ENCODE measurements around the gene PRTN3.
A peak's percentile ranks its signal among the peaks of the same experiment; 100 is the strongest.
"Not testable (repeated sequence)": the region's sequence is repeated elsewhere in the genome, so short reads cannot be mapped to it uniquely, and the experiment has no call there.

The PRTN3 gene

DNA sequence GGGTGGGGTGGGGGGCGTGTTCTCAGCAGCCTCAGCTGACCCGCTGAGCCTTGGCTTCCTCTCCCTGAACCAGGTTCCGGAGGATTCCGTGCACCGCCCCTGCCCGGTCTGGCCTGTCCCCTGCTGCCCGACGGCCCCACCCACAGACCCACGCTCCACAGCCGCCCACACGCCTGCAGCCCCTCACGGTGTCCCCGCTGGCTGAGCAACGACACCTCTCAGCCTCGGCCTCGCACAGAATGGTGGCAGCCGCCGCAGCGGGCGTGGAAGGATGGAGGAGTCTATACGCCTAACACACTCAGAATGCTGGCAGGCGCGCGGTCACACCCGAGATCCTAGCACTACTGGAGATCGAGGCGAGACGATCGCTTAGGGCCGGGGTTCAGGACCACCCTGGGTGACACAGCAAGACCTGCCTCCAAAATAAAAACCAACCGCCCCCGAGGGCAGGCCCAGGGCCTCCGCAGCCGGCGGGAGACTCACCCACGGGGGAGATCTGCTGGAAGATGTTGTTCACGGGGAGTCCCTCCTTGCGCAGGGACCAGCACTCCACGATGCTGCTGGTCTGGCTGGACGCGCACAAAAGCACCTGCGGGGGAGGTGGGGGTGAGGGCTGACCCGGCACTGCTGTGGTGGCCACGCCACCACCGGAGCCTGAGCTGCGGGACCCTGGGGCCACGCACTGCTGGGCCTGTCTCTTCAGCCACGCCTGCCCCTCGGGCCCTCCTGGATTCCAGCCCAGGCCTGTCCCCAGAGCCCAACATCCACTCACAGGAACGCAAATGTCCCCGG lies 43.8 kb downstream of the PRTN3 start:
- no peak for DNase-seq

DNA sequence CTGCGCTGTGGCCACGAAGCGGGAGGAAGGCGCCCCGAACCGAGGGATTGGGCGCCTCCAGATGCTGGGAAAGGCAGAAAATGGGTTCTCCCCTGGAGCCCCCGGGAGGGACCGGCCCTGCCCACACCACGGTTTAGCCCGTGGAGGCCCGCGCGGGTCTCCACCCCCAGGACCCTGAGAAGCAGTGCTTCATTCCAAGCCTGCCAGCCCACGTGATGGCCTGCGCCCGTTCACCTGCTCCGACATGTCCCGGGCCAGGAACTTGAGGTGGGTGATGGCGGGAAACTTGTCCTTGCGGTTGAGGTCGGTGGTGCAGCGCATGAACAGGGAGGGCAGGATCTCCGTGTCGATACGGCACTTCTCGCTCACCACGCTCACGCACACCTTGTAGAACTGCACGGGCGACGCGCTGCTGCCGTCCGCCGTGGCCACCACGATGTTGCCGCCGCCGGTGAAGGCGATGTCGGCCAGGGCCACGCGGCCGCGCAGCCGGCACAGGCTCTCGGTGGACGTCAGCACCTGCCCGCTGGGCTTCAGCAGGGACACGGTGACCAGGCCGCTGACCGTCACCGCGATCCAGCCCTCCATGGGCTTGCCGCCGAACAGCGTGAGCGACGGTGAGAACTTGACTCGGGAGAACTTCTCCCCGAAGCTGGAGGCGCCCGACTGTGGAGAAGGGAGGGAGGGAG lies 44.9 kb downstream of the PRTN3 start:
- DNase-seq: no peak

DNA sequence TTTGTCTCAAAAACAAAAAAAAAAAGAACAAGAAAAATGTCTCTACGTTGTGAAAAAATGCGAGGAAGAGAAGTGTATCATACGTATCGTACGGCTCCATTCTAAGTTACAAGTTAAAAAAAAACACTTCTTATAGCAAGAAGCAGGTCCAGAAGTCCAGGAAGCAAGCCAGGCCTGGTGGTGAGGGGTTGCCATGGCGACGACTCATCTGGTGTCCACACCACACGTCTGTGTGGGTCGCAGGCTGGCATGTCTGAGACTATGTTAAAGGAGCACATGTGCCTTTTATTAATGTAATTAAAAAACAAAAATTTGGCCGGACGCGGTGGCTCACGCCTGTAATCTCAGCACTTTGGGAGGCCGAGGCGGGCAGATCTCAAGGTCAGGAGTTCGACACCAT lies 46.3 kb downstream of the PRTN3 start:
- no peak for DNase-seq

DNA sequence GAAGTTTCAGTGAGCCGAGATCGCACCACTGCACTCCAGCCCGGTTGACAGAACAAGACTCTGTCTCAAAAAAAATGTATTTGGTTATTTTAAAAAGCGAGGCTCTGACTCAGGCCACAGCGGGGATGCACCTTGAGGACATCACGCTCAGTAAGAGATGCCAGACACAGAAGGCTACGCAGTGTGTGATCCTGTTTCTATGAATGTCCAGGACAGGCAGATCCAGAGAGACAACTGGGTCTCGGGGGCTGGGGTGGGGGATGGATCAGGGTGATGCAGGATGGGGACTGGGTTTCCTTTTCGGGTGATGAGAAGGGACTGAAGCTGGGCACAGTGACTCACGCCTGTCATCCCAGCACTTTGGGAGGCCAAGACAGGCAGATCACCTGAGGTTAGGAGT lies 46.8 kb downstream of the PRTN3 start:
- DNase-seq: no peak

DNA sequence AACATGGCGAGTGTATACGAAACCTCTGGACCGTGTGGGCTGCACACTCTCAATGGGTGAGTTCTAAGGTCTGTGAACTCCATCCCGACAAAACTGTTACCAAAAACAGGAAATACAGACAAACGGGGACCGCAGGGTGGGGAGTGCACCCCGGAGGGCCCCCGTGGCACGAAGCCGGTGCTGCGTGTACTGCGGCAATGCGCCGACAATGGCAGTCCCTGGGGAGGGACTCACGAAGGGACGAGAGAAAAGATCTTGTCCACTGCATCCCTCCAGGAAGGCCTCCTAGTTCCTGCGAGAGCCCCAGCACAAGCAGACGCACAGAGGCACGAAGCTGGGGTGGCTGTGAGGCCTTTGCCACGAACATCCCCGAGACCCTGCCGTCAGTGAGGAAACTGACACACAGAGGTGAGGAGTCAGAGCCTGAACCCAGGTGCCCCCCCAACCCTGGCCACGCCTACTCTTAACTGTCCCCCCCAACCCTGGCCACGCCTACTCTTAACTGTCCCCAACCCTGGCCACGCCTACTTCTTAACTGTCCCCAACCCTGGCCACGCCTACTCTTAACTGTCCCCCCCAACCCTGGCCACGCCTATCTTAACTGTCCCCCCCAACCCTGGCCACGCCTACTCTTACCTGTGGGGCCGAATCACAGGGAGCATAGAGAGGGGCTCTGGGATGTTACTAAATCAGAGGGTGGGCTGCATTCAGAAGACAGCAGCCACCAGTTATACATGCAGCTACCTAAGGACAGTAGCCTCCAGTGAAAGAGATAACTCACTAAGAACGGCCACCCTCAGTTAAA lies 48.0 kb downstream of the PRTN3 start:
- peak; percentile 73 for DNase-seq

DNA sequence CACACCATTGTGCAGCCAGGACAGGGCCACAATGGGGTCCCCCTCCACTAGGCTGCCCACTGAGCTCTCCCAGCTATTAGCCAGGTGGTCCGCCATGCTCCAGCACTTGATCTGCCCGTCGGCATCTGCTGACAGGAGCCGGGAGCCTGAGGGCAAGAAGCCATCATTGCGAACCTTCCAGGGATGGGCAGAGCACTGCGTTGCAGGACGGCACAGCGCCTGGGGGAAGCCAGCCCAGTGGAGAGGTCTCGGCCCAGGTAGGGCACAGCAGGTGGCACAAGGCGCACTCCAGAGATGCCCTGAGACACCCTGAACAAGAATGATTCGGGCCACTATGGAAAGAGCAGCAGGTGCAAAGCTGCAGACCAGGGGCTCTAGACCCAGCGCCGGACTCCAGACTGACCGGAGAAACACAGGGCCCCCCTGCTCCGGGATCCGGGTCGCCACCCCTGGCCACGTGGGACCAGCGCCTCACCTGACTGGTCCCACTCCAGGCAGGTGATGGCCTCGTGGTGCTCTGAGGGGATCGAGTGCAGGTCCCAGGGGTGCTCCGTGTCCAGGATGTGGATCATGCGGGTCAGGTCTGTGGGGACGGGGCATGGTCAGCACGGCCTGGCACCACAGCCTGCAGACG lies 49.0 kb downstream of the PRTN3 start:
- DNase-seq: no peak

DNA sequence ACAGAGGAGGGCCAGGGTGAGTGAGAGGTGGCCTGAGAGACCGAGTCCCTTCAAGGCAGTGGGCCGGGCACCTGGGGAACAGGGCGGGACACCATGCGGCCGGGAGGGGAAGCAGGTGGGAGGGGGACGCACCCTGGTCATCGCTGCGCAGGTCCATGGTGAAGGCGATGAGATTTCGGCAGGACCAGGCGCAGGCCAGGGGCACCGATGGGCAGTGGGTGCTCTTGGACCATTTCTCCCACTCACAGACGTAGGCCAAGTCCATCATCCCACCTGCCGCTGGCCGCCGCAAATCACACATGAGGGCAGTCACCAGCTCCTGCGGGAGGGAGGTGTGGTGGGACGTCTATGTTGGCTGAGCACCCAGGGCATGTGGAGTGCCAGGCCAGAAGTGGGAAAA lies 50.0 kb downstream of the PRTN3 start:
- no peak for DNase-seq

DNA sequence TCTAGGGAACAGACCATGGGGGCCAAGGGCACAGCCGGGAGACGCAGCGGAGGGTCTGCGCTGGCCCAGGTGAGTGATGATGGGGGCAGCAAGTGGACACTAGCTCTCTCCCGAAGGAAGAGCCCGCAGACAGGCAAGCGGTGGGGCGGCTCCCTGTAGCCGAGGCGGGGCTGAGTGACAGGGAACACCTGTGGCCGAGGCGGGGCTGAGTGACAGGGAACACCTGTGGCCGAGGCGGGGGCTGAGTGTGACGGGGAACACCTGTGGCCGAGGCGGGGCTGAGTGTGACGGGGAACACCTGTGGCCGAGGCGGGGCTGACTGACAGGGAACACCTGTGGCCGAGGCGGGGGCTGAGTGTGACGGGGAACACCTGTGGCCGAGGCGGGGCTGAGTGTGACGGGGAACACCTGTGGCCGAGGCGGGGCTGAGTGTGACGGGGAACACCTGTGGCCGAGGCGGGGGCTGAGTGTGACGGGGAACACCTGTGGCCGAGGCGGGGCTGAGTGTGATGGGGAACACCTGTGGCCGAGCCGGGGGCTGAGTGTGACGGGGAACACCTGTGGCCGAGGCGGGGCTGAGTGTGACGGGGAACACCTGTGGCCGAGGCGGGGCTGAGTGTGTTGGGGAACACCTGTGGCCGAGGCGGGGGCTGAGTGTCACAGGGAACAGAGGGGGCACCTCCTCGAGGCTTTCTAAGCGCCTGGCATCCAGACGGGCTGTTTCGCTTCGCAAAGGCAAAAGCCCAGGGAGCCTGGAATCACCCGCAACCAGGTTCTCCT lies 50.8 kb downstream of the PRTN3 start:
- DNase-seq: not testable (repeated sequence)

DNA sequence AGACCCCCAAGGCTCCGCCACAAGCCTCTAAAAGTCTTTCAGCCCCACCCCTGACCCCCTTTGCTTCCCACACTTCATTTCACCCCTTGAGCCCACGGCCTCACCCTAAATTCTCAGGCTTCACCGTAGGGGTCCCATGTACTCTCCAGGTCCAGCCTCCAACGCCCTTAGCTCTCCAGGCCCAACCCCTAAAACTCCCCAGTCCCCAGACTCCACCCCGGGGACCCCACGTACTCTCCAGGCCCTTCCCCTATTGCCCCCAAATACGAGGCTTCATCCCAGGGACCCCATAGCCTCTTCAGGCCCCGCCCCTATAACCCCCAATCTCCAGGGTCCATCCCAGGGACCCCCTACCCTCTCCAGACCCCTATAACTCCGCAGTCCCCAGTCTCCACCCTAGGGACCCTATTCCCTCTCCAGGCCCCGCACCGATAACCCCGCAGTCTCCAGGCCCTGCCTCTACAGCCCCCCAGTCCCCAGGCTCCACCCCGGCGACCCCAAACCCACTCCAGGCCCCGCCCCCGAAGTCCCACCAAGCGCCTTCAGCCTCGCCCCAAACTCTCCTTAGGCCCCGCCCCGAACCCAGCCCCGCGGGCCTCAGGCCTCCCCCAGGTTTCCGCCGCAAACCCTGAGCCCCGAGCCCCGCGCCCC lies 51.6 kb downstream of the PRTN3 start:
- DNase-seq: peak; percentile 64

DNA sequence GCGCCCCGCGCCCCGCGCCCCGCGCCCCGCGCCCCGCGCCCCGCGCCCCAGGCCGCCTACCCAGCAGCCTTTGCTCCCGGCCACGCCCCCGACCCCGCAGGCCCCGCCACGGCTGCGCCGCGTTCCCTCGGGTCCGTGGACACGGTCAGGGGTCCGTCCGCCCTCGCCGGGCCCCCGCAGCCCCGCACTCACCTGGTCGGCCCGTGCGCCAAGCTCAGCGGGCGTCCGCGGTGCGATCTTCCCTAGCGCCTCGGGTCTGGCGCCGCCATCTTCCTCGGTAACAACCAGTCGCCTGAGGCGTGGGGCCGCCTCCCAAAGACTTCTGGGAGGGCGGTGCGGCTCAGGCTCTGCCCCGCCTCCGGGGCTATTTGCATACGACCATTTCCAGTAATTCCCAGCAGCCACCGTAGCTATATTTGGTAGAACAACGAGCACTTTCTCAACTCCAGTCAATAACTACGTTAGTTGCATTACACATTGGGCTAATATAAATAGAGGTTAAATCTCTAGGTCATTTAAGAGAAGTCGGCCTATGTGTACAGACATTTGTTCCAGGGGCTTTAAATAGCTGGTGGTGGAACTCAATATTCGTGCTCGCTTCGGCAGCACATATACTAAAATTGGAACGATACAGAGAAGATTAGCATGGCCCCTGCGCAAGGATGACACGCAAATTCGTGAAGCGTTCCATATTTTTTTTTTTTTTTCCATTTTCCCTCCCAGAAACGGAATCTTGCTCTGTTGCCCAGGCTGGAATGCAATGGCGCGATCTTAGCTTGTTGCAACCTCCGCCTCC lies 52.3 kb downstream of the PRTN3 start, which contains the start of the genes MED16 and RNU6-9:
MED16 (minus strand) TSS at position 294 of the 796 bp plus-strand sequence. CDS start 2,056 bp downstream, outside the sequence.
RNU6-9 (plus strand) TSS at position 591 of the 796 bp plus-strand sequence.
- DNase-seq: peak; percentile 90

DNA sequence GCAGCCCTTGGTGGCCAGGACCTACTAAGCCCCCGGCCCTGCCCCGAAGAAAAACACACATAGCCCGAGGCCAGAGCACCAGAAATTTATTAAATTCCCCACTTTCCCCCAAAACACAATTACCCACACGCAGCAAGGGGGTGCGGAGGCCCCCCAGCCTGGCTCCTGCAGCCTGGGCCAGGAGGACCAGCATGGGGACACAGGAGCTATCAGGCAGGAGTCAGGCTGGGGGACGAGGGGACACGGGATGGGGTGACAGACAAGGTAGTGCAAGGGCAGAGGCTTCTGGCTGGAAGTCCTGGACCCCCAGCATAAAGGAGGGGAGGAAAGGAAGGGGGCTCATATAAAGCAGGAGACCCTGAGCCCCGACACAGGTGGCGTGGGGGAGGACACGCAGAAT lies 55.6 kb downstream of the PRTN3 start:
- DNase-seq: no peak

DNA sequence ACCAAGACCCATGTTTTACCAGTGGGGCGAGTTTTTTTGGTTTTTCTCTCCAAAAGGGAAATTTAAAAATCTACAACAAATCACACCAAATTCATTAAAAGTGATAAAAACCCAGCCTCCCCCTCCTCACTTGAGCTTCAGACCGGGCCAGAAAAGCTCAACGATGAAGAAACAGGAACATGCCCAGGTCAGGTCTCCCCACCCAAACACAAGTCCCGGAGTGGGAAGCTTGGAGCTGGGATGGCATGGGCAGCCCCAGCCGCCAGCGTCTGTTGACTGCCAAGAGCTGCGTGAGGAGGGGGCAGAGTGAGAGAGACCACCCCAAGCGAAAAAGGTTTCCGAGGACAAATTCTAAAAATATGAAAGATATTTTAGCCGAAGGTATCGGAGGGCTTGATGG lies 56.2 kb downstream of the PRTN3 start:
- no peak for DNase-seq

DNA sequence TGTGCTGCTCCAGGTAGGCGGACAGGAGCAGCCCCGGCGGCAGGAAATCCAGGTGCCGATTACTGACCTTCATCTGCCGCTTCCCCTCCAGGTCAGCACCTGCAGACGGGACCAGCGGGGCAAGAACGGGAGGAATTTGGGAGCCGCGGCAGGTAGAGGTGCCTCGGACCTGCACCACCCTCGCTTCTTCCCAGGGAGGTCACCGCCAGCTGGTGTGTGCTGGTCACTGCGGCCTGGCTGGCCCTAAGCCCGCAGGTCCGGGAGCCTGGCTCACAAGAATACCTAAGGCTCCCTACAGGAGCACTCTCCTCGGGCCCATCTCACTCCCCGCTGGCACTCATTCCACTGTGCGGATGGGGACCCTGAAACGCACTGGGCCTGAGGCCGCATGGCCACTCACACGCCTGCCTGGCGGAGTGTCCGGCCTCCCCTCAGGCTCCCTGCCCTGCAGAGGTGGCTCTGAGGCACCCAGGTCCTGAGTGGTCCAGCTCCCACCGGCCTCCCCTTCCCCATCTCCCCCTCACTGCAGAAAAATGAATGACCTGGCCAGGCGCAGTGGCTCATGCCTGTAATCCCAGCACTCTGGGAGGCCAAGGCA lies 56.7 kb downstream of the PRTN3 start:
- DNase-seq: no peak

All from stimulated activated CD8-positive, alpha-beta memory T cell treated with anti-CD3 and anti-CD28 coated beads, Interleukin-4, amount 100 ng/mL, for 48 hours (primary cell).